Liver (tissue), 9 donors: ENCODE measurements around the gene ITGA2. TPM values are rescaled to one million over a fixed set of nuclear protein-coding genes. Genes with fewer than 3 reads are reported as not detected.

Experiments used
- DNase-seq: peaks from one replicate; pipeline ENCODE4 v3.0.0-alpha.2; 2017; ENCODE audit warnings: low spot score
- H3K27ac ChIP-seq, 2 donors: one replicate each; pipeline ENCODE4 v1.7.0; 2013; ENCODE audit warnings: inconsistent platforms in 2 of 2, low read length in 2 of 2, control low read depth in 1 of 2, low read depth in 1 of 2, mild to moderate bottlenecking in 1 of 2
- H3K27me3 ChIP-seq, 4 donors: one replicate each; pipeline versions ENCODE4 v1.6.1 to v1.7.0; 2013; ENCODE audit warnings: low read length in 3 of 4, inconsistent platforms in 1 of 4, mild to moderate bottlenecking in 1 of 4, moderate library complexity in 1 of 4; ENCODE audit not compliant: control insufficient read depth in 4 of 4, insufficient read depth in 4 of 4
- H3K36me3 ChIP-seq, 4 donors: one replicate each; pipeline versions ENCODE4 v1.6.1 to v1.7.0; 2013; ENCODE audit warnings: low read length in 3 of 4, mild to moderate bottlenecking in 3 of 4, low read depth in 1 of 4, moderate library complexity in 1 of 4; ENCODE audit not compliant: control insufficient read depth in 4 of 4, insufficient read depth in 3 of 4
- H3K4me1 ChIP-seq, 4 donors: one replicate each; pipeline versions ENCODE4 v1.6.1 to v1.7.0; 2013; ENCODE audit warnings: low read length in 3 of 4, mild to moderate bottlenecking in 3 of 4, moderate library complexity in 1 of 4; ENCODE audit not compliant: control insufficient read depth in 4 of 4, insufficient read depth in 4 of 4
- H3K4me3 ChIP-seq, 3 donors: one replicate each; pipeline versions ENCODE4 v1.6.1 to v1.7.0; 2013; ENCODE audit warnings: low read length in 3 of 3, control low read depth in 1 of 3, low read depth in 1 of 3, mild to moderate bottlenecking in 1 of 3
- H3K9ac ChIP-seq, 2 donors: one replicate each; pipeline ENCODE4 v1.7.0; 2013; ENCODE audit warnings: low read length in 2 of 2, mild to moderate bottlenecking in 2 of 2, moderate library complexity in 2 of 2, control low read depth in 1 of 2, low read depth in 1 of 2
- H3K9me3 ChIP-seq, 4 donors: one replicate each; pipeline versions ENCODE4 v1.6.1 to v1.7.0; 2013; ENCODE audit warnings: low read length in 3 of 4; ENCODE audit not compliant: control insufficient read depth in 4 of 4
- EGR1 ChIP-seq, 2 donors: IDR thresholded peaks; 2 replicates each; pipeline ENCODE4 v1.6.1; 2016 to 2018; ENCODE audit warnings: antibody characterized with exemption in 2 of 2, low read depth in 2 of 2
- FOXA1 ChIP-seq: IDR thresholded peaks from 2 replicates; pipeline ENCODE4 v1.6.1; 2016; ENCODE audit warnings: antibody characterized with exemption
- FOXA2 ChIP-seq: IDR thresholded peaks from 2 replicates; pipeline ENCODE4 v1.6.1; 2016; ENCODE audit warnings: antibody characterized with exemption
- GABPA ChIP-seq, 2 donors: IDR thresholded peaks in 1 of 2; conservative IDR thresholded peaks in 1 of 2; 2 replicates each; pipeline ENCODE4 v1.6.1; 2016; ENCODE audit warnings: antibody characterized with exemption in 2 of 2, mild to moderate bottlenecking in 1 of 2, moderate library complexity in 1 of 2
- HNF4A ChIP-seq, 2 donors: conservative IDR thresholded peaks; 2 replicates each; pipeline ENCODE4 v1.6.1; 2016; ENCODE audit warnings: antibody characterized with exemption in 2 of 2, mild to moderate bottlenecking in 2 of 2
- HNF4G ChIP-seq: IDR thresholded peaks from 2 replicates; pipeline ENCODE4 v1.6.1; 2016; ENCODE audit warnings: antibody characterized with exemption
- JUND ChIP-seq, 2 donors: IDR thresholded peaks; 2 replicates each; pipeline ENCODE4 v1.6.1; 2016; ENCODE audit warnings: antibody characterized with exemption in 2 of 2
- NR2F2 ChIP-seq: IDR thresholded peaks from 2 replicates; pipeline ENCODE4 v1.6.1; 2016; ENCODE audit warnings: antibody characterized with exemption
- RAD21 ChIP-seq, 2 donors: IDR thresholded peaks; 2 replicates each; pipeline ENCODE4 v1.6.1; 2016; ENCODE audit warnings: antibody characterized with exemption in 2 of 2, mild to moderate bottlenecking in 2 of 2
- TAF1 ChIP-seq: conservative IDR thresholded peaks from 2 replicates; pipeline ENCODE4 v1.6.1; 2016; ENCODE audit warnings: antibody characterized with exemption, mild to moderate bottlenecking
- YY1 ChIP-seq: IDR thresholded peaks from 2 replicates; pipeline ENCODE4 v1.6.1; 2016; ENCODE audit warnings: antibody characterized with exemption, mild to moderate bottlenecking
- WGBS: extraction: QIAGEN DNeasy Blood & Tissue Kit; methylation state at CpG from one replicate; pipeline ENCODE4 v1.1.7; 2013; 5-methylcytosine and 5-hydroxymethylcytosine counted together
- polyA plus RNA-seq, 2 donors: library from polyadenylated mRNA; stranded (reverse) in 1 of 2; unstranded in 1 of 2; fragments of 200-250 nt in 1 of 2; fragments of >200 nt in 1 of 2; fragmentation: Nextera tagmentation in 1 of 2; extraction: Ambion mirVana in 1 of 2; gene quantifications; one replicate each; pipeline versions ENCODE4 v1.2.1 to v1.2.3, GENCODE V29; 2013 to 2015
- total RNA-seq, 2 donors: library from RNA; depleted of rRNA; stranded (reverse); fragments of >200 nt; gene quantifications; one replicate each; pipeline ENCODE4 v1.2.3, GENCODE V29; 2014
- TF ChIP-seq, protein P1 (sequence below): IDR thresholded peaks from 2 replicates; pipeline ENCODE4 v1.6.1; 2016; ENCODE audit warnings: antibody characterized with exemption
- TF ChIP-seq, protein P2 (sequence below): IDR thresholded peaks from 2 replicates; pipeline ENCODE4 v1.6.1; 2016; ENCODE audit warnings: antibody characterized with exemption, mild to moderate bottlenecking
- TF ChIP-seq, protein P3 (sequence below): fragments of 150-350 bp; IDR thresholded peaks from 2 replicates; pipeline ENCODE4 v1.5.1; 2017; ENCODE audit warnings: improper control_type of control experiment, low read depth, low read length; ENCODE audit not compliant: missing input control
- TF ChIP-seq, protein P4 (sequence below): IDR thresholded peaks from 2 replicates; pipeline ENCODE4 v1.6.1; 2016; ENCODE audit warnings: antibody characterized with exemption
- donor health status: healthy.
- donor health status: healthy.
- donor health status: healthy.
- donor health status: healthy.
- donor health status: healthy.

Gene ITGA2
- total and polyA plus RNA-seq, 4 donors, result 0.12 to 0.61 (median 0.33) TPM

DNA sequence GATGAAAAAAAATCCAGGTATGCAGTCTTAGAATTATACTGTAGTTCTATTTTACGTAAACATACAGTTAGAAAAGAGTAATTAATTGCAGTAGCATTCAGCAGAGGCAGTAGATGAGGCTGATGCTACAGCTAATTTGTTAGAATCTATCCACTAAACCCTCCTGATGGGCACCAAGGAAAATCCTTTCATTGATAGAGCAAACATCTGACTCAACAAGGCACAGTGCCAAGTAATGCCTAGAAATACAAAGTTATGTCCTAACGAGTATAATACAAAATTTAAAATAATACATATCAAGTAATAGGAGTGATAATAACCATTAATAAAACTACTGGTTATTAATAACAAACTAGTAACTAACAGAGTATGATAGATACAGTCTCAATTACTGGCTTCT is 111.5 kb downstream of the ITGA2 start:
- DNase-seq, result no peak
- no peaks in the 10 kb centered on the region for H3K9me3 ChIP-seq
- 83% methylated on average over 2 of the region's 2 CpGs for WGBS
- H3K27me3 ChIP-seq, result no peaks in the 10 kb centered on the region
- no peak overlapping the region for H3K4me3 ChIP-seq
- H3K4me1 ChIP-seq, result no peaks in the 10 kb centered on the region
- TF ChIP-seq YY1 (no peak), TAF1 (no peak)
- peaks cover 6 to 45% (median 35%) of the 10 kb centered on the region in 4 donors for H3K36me3 ChIP-seq
- no peak overlapping the region for H3K27ac ChIP-seq
- no peak overlapping the region for H3K9ac ChIP-seq

DNA sequence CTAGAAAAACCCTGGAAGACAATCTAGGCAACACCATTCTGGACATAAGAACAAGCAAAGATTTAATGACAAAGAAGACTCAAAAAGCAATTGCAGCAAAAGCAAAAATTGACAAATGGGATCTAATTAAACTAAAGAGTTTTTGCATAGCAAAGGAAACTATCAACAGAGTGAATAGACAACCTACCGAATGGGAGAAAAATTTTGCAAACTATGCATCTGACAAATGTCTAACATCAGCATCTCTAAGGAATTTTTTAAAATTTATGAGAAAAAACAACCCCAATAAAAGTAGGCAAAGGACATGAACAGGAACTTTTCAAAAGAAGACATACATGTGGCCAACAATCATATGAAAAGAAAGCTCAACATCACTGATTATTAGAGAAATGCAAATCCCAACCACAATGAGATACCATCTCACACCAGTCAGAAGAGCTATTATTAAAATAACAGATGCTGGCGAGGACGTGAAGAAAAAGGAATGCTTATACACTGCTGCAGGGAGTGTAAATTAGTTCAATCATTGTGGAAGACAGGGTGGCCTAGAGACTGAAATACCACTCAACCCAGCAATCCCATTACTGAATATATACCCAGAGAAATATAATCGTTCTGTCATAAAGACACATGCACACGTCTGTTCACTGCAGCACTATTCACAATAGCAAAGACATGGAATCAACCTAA is 116.6 kb downstream of the ITGA2 start:
- TF ChIP-seq, protein P1, sequence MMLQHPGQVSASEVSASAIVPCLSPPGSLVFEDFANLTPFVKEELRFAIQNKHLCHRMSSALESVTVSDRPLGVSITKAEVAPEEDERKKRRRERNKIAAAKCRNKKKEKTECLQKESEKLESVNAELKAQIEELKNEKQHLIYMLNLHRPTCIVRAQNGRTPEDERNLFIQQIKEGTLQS, result no peak
- TF ChIP-seq, protein P2, sequence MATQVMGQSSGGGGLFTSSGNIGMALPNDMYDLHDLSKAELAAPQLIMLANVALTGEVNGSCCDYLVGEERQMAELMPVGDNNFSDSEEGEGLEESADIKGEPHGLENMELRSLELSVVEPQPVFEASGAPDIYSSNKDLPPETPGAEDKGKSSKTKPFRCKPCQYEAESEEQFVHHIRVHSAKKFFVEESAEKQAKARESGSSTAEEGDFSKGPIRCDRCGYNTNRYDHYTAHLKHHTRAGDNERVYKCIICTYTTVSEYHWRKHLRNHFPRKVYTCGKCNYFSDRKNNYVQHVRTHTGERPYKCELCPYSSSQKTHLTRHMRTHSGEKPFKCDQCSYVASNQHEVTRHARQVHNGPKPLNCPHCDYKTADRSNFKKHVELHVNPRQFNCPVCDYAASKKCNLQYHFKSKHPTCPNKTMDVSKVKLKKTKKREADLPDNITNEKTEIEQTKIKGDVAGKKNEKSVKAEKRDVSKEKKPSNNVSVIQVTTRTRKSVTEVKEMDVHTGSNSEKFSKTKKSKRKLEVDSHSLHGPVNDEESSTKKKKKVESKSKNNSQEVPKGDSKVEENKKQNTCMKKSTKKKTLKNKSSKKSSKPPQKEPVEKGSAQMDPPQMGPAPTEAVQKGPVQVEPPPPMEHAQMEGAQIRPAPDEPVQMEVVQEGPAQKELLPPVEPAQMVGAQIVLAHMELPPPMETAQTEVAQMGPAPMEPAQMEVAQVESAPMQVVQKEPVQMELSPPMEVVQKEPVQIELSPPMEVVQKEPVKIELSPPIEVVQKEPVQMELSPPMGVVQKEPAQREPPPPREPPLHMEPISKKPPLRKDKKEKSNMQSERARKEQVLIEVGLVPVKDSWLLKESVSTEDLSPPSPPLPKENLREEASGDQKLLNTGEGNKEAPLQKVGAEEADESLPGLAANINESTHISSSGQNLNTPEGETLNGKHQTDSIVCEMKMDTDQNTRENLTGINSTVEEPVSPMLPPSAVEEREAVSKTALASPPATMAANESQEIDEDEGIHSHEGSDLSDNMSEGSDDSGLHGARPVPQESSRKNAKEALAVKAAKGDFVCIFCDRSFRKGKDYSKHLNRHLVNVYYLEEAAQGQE, result no peak
- no peak for TF ChIP-seq NR2F2
- no peak for TF ChIP-seq FOXA1
- TF ChIP-seq, protein P3, sequence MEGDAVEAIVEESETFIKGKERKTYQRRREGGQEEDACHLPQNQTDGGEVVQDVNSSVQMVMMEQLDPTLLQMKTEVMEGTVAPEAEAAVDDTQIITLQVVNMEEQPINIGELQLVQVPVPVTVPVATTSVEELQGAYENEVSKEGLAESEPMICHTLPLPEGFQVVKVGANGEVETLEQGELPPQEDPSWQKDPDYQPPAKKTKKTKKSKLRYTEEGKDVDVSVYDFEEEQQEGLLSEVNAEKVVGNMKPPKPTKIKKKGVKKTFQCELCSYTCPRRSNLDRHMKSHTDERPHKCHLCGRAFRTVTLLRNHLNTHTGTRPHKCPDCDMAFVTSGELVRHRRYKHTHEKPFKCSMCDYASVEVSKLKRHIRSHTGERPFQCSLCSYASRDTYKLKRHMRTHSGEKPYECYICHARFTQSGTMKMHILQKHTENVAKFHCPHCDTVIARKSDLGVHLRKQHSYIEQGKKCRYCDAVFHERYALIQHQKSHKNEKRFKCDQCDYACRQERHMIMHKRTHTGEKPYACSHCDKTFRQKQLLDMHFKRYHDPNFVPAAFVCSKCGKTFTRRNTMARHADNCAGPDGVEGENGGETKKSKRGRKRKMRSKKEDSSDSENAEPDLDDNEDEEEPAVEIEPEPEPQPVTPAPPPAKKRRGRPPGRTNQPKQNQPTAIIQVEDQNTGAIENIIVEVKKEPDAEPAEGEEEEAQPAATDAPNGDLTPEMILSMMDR, result no peak
- TF ChIP-seq, protein P4, sequence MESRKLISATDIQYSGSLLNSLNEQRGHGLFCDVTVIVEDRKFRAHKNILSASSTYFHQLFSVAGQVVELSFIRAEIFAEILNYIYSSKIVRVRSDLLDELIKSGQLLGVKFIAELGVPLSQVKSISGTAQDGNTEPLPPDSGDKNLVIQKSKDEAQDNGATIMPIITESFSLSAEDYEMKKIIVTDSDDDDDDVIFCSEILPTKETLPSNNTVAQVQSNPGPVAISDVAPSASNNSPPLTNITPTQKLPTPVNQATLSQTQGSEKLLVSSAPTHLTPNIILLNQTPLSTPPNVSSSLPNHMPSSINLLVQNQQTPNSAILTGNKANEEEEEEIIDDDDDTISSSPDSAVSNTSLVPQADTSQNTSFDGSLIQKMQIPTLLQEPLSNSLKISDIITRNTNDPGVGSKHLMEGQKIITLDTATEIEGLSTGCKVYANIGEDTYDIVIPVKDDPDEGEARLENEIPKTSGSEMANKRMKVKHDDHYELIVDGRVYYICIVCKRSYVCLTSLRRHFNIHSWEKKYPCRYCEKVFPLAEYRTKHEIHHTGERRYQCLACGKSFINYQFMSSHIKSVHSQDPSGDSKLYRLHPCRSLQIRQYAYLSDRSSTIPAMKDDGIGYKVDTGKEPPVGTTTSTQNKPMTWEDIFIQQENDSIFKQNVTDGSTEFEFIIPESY, result no peak
- no peak for TF ChIP-seq GABPA (IDR thresholded peaks at IDR 0.05 in 1 of 2, conservative IDR thresholded peaks at IDR 0.05 in 1 of 2)
- TF ChIP-seq HNF4G, result no peak
- TF ChIP-seq RAD21 (IDR thresholded peaks at IDR 0.05), result no peak
- TF ChIP-seq HNF4A (conservative IDR thresholded peaks at IDR 0.05), result no peak
- TF ChIP-seq JUND (IDR thresholded peaks at IDR 0.05), result no peak
- no peak for TF ChIP-seq FOXA2
- TF ChIP-seq EGR1 (IDR thresholded peaks at IDR 0.05; ENCODE audit: low read depth in 2 of 2), result no peak
- peaks cover 5 to 18% (median 12%) of the 10 kb centered on the region in 4 donors for H3K36me3 ChIP-seq
- no peak overlapping the region for H3K4me3 ChIP-seq
- 93% methylated on average over 5 of the region's 5 CpGs for WGBS
- H3K4me1 ChIP-seq, result peaks cover 2 to 20% (median 7%) of the 10 kb centered on the region in 4 donors
- H3K9me3 ChIP-seq, result no peaks in the 10 kb centered on the region
- DNase-seq, result no peak
- no peaks in the 10 kb centered on the region for H3K27me3 ChIP-seq
- H3K27ac ChIP-seq, result no peak overlapping the region
- H3K9ac ChIP-seq, result no peak overlapping the region
